NOMO-1 treated with DMSO at 0.1 percent for 48 hours (cell line): ENCODE data around the gene UNC5A.

Source experiments
- DNase-seq: peaks from one replicate; lab custom pipeline; 2025; ENCODE audit not compliant: unreplicated experiment; lab: John Stamatoyannopoulos, UW

UNC5A gene

DNA sequence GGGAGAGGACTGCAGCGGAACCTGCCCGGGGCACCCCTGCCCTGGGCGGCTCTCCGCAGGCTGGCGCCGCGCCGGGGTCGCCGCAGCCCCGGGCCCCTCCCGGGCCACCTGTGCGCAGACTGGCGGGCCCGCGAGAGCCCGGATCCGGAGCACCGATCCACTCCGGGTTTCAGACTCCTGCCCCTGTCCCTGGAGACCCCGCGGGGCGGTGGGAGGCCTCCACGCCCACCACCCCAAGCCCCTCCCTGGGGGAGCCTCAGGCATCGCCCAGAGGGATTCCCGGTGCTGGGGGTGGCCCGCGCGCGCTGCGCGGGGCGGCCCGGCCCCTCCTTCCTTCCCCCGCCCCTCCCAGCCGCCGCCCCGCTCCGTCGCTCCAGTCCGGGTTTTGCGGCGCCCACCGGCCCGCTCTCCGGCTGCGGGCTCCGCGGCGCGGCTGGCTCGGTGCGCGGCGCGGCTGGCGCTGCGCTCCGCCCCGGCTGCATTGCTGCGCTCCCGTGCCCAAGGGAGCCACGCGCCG, at the start of gene UNC5A:
UNC5A (plus strand) TSS at position 479 of the 517 bp plus-strand sequence. CDS start 192 bp downstream, outside the sequence.
- peak; percentile 26 for DNase-seq

DNA sequence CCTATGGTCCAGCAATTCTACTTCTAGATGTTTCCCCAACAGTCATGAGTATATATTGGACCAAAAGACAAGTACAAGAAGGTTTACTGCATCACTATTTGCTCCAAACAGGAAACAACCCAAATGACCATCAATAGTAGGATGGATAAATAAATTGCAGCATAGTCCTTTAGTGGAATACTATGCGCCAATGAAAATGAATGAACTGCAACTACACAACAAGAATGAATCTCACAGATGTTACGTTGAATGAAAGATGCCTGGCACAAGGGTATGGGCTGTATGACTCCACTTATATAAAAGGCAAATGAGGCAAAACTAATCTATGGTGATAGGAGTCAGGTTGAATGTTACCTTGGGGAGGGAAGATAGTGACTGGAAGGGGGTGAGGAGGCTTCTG, 48.6 kb upstream of the UNC5A start:
- no peak for DNase-seq

DNA sequence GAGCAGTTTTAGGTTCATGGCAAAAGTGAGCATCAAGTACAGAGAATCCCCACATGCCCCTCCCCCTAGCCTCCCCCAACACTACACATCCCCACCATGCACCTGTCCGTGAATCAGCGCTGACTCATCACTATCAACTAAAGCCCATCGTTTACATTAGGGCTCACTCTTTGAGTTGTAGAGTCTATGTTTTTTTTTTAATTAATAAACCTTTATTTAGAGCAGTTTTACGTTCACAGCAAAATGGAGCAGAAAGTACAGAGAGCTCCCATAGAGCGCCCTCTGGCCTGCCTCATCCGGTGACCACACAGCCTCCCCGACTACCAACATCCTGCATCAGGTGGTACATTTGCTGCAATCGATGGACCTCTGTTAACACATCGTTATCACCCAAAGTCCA, 47.9 kb upstream of the UNC5A start:
- DNase-seq, result no peak

DNA sequence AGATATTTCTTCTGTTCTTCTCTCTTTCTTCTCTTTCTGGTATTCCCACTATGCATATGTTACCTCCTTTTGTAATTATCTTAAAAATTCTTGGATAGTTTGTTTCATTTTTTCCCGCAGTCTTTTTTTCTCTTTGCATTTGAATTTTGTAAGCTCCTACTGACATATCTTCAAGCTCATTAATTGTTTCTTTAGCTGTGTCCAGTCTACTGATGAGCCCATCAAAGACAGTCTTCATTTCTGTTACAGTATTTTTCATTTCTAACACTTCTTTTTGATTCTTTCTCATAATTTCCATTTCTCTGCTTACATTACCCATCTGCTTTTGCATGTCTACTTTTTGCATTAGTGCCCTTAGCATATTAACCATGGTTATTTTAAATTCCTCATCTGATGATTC, 44.7 kb upstream of the UNC5A start:
- DNase-seq, result no peak

DNA sequence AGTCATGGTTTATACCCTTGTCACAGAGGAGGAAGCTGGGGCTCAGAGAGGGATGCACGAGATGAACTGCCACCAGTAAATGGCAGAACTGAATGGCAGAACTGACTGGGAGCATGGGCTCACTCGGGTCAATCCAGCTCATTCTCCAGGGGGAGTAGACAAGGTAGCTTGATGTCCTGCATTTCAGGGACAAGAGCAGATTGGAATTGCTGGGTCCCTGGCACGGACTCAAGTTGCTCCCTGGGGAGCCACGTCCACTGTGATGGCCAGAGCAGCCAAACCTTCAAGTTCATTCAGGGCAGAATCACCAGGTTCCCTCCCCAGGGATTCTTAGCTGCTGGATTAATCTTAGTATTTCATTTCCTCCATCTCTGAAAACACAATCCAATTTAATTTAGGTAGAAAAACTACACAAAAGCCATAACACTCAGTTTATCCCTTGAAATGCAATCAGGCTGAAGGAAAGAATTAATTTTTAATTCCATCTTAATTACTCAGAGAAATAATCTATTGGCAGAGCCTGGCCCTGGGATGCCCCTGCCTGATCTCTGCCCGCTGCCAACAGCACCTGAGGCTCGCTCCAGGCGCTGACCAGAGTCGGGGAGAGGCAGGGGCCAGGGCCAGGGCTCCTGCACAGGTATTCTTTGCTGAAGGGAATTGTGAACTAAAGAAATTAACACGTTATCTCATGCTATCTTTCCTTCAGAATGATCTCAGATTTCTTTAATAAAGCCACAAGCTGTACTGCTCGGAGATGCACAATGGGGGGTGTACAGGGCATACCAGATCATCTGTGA, 42.0 kb upstream of the UNC5A start:
- no peak for DNase-seq

DNA sequence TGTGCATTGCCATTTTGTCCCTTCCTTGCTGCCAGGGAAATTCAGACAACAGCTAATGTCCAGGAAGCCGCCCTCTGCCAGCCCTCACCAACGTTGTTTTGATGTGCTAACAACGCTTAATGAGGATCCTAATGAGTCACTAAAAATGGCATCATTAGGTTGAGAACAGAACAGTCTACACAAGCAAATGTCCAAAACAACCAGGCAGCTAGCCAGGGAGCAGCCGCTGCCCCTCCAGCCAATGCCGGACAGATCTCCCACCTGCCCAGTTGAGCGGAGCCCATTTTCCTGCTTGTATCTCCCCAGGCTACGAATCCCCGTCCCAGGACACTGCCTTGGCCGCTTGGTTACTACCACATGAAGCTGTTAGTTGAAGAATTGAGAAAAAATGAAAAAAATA, 40.4 kb upstream of the UNC5A start:
- no peak for DNase-seq

DNA sequence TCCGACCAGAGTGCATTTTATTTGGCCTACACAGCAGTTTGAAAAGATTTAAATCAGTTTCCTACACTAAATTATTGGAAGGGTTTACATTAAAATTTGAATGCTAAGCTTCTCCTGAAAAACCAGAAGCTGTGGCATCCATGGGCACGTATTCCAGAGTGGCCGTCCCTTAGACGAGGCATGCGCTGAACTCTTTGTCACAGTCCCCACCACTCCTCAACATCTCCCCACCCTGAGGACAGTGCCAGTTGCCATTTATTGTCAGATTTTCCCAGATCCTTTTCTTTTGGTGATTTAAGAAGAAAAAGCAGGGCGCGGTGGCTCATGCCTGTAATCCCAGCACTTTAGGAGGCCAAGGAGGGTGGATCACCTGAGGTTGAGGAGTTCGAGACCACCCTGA, 39.9 kb upstream of the UNC5A start:
- no peak for DNase-seq

DNA sequence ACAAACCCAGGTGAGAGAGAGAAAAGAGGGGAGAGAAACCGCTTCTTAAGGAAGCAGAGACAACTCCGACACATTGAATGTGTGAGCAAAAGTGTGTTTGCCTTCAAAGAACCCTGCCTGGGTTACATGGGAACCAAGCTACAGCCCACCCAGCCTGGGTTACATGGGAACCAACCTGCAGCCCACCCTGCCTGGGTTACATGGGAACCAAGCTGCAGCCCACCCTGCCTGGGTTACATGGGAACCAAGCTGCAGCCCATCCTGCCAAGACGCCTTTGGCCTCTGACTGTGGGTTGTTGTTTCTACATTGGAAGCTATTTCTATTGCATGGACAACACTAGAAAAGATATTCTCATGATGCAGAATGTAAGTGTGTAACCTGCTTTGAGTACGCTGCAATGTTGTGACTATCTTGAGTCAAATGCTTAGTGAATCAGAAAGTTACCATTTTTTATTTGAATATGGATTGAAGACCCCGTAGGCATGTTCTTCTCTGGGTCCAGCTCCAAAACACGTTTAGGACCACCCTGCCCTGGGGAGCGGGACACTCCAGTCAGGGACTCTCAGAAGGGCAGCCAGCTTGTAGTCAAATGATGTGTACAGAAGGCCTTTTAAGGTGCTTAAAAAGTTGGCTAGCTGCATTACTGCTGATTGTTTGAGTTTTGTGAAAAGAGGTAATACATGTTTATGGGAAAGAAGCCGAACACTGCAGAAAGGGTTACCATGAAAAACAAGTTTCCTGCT, 39.1 kb upstream of the UNC5A start:
- DNase-seq, result no peak

DNA sequence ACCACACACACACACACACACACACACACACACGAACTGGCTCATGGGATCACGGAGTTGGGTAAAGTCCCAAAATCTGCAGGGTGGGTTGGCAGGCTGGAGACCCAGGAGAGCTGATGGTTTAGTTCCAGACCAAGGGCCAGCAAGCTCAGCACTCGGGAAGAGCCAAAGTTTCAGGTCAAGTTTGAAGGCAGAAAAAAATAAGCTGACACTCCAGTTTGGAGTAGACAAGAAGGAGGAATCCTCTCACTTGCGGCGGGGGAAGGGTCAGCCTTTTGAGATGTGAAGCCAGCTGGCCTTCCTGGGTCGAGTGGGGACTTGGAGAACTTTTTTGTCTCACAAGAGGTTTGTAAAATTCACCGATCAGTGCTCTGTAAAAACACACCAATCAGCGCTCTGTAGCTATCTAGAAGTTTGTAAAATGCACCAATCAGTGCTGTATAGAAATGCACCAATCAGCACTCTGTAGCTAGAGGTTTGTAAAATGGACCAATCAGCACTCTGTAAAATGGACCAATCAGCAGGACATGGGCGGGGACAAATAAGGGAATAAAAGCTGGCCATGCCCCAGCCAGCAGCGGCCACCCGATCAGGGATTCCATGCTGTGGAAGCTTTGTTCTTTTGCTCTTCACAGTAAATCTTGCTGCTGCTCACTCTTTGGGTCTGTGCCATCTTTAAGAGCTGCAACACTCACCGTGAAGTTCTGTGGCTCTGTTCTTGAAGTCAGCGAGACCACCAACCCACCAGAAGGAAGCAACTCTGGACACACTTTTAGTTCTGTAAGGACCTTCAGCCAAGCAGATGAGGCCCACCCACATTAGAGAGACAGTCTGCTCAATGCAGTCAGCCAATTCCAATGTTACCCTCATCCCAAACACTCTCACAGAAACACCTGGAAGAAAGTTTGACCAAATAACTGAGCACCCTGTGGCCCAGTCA, 37.8 kb upstream of the UNC5A start:
- no peak for DNase-seq

DNA sequence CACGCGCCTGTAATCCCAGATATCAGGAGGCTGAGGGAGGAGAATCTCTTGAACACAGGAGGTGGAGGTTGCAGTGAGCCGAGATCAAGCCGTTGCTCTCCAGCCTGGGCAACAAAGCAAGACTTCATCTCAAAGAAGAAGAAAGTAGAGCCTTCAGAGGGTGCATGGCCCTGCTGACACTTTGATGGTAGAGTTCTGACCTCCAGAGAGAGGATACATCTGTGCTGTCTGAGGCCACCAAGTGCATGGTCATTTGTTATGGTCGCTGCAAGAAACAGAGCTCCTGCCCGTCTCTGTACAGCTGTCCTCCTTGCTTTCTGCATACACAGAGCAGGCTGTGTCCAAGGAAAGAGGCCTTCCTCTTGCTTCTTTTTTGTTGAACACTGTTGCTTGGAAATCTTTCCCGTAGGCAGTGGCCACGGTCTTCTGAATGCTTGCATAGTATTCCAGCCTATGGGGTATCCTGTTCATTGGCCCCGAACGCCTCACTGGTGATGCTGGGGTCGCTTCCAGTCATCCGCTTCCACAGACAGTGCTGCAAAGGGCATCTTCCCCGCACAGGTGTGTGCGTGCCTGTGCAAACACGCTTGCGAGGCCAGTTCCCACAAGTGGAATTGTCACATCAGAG, 36.8 kb upstream of the UNC5A start:
- no peak for DNase-seq

DNA sequence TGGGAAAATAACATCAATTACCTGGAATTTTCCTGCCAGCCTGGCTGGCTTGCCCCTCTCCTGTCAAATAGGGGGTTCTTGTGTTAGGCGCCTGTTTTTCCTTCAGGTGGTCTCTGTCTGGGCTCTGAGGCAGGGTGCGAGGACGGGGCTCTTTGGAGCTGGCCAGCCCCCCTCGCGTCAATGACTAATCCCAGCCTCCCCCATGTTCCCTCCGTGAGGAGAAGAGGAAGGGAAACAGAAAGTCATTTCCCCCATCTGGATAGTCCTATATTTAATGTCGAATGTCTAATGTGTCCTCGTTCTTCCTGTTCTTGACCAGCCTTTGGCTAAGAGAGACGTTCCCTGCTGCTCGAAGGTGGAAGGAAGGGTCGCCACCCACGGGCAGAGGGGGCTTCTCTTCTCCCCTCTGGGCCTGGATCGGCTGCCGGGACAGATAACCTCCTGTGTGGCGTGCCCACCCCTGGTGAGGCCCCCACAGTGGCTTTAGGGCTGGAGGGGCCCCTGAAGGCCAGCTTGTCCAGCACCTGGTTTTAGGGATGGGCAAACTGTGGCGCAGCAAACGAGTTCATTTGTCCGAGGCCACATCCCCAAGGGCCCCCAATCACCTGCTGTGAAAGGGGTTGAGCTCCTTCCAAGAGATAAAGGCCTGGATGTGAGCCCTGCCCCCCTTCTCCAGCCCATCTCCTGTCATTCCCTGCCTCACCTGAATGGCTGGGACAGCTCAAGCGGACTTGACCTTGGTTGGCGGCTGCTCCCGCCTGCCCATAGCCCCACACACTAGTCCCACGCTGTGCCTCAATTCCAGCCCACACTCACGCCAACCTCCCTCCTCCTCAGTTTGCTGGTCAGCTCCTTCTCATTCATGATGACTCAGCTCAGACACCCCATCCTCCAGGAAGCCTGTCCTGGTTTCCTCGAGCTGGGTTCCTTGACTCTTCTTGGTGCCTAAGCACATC, 35.9 kb upstream of the UNC5A start:
- peak; percentile 55 for DNase-seq

DNA sequence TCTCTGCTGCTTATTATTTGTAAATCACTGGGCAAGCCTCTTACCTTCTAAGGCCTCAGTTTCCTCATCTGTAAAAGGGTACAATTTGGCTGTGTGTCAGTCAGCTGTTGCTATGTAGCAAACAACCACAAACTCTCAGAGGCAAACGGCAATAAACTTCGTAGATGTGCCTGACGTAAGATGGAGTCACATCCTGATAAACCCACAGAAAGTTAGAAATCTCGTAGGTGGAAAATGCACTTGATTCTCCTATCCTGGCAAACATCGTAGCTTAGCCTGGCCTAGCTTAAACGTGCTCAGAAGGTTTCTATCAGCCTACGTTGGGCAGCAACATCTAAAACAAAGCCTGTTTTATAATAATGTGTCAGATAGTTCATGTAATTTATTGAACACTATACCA, 35.0 kb upstream of the UNC5A start:
- DNase-seq, result peak; percentile 2

DNA sequence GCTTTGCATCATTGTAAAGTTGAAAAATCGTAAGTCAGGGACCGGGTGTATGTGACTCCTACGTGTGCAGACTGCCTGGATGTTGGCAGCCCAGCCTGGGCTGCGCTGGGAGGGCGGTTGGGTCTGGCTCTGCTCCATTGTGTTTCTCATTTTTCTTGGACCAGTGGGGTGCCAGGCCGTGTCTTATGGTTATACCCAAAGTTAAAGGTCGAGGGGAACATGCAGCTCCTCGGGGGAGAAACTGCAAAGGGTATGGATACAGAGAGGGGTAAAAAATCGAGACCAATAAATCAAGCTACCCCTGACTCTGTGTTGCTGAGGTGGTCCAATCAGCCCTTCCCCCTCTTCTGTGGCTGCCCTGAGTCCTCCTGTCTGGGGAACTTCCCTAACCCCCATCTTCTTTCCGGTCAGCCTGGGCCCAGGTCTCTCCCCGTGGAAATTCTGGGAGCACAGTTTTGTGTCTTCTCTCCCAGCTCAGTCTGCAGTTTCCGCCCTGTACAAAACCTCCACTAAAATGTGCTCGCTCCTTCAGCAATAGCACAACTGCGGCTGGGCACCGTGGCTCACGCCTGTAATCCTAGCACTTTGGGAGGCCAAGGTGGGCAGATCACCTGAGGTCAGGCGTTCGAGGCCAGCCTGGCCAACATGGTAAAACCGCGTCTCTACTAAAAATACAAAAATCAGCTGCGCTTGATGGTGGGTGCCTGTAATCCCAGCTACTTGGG, 34.1 kb upstream of the UNC5A start:
- DNase-seq, result no peak

DNA sequence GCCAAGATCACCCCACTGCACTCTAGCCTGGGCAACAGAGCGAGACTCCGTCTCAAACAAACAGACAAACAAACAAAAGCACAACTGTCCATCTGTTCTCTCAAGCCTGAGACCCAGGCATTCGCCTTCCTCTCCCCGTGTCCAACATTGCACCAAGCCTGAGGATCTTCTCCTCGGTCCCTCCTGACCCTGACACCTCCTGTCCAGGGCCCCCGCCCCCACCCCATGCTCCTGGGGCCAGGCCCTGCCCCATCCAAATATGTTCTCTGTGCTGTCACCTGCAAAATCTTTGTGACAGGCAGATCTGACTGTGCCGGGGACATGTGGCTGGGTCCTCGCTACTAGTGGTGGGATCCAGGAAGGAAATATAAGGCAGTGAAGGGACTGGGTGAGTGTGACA, 33.4 kb upstream of the UNC5A start:
- no peak for DNase-seq

DNA sequence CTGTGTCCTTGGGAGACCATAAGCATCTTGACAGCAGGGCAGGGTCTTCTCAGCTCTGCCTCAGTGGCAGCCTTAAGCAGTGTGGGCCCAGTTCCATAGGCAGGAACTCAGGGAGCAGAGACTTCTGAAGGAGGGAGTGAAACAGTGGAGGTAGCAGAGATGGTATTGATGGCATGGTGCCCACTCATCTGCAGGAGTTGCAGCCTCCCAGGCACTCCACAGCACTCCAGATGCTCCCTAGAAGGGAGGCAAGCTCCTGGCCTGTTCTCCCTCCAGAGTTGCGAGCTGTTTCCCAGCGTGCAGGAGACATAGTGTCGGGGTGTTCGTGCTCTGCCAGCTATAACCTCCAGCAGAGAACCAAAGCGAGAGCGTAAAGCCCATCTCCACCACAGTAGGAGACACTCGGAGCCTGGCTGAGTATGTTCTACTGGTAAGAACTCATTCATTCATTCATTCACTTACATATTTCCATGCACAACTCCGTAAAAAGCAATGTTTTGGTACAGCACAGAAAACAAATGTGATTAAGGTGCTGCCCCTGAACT, 31.4 kb upstream of the UNC5A start:
- no peak for DNase-seq

DNA sequence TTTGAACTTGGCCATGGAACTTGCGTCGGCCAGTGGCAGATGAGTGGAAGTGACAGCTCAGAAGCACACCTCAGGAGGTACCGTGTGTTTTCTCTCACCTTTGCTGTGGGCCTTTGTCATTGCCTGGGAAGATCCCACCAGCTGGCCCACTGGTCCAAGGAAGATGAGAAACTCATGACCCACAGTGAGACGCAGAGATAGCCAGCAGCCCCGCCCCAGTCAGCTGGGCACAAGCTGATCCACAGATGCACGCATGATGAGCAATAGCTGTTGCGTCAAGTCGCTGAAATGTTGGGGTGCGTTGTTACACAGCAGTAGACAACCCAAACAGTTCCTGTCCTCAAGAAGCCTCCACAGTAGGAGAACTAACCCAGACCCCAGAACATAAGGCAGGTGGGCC, 30.8 kb upstream of the UNC5A start:
- DNase-seq, result no peak

DNA sequence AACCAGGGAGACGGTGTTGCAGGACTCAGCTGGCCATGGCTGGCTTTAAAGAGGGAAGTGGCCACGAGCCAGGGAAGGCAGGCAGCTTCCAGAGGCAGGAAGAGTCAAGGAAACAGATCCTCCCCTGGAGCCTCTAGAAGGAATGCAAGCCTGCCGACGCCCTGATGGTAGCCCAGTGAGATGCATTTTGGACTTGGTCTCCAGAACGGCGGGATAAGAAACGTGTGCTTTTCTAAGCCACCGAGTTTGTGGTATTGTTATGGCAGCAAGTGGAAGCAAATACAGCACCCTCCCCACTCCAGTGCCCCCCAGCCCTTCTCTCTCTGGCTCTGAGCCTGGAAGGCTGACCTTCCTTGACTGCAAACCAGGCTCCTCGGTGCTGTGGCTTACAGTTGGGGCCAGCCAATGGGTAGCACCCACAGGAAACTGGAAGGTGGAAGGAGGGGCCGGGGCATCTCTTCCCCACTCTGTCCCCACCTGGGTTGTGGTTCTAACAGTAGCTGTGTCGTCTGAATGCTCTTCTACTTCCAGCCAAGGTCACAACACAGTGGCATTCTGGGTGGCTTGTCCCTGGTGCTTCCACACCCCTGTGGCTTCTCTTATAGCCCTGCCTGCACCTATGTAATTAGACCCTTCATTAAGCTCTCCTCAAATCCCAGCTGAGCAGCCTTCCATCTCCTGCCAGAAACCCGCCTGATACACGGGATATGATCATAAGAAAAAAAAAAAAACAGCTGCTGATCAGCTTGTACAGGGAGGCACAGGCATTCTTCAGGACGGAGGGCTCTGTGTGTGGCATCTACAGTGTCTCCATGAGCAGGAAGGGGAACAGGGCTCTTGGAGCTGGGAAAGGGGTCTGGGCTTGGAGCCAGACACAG, 29.9 kb upstream of the UNC5A start:
- no peak for DNase-seq

DNA sequence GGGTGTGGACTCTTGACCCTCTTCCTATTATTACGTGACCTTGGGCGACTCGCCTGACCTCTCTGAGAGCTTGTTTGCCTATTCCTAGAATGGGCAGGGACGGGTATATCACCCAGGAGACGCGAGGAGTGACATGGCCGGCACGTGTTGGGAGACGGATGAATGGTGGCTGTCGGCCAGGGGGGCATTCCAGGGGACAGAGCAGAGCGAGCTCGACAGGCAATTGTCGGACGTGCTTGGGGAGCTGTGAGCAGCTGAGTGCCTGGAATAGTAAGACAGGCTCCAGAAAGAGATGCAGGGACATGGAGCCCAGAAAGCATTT, 29.3 kb upstream of the UNC5A start:
- DNase-seq, result no peak
